Neural cell (in vitro differentiated cells): ENCODE results near the gene GRIN2C. TPM values are rescaled to one million over a fixed set of nuclear protein-coding genes. Genes with fewer than 3 reads are reported as not detected.

ENCODE experiments used
- H2AFZ ChIP-seq: fragments of 200-600, 300-800 bp; sonication (generic), shearing (Covaris generic); 2 replicates; pipeline ENCODE4 v1.6.0; 2014; ENCODE audit warnings: low read depth, mild to moderate bottlenecking, antibody characterized with exemption, low read length, moderate library complexity
- H3F3A ChIP-seq: fragments of 200-600 bp; shearing (Covaris generic); 2 replicates; pipeline ENCODE4 v1.6.1; 2016; ENCODE audit warnings: mild to moderate bottlenecking, moderate library complexity, mixed read lengths, antibody characterized with exemption, low read length; ENCODE audit not compliant: insufficient read depth, poor library complexity, severe bottlenecking
- H3K27ac ChIP-seq: fragments of 200-600, 300-800 bp; sonication (generic), shearing (Covaris generic); 2 replicates; pipeline ENCODE4 v1.5.1; 2014; ENCODE audit warnings: mild to moderate bottlenecking, low read length, moderate library complexity
- H3K27me3 ChIP-seq: fragments of 300-800, 200-600 bp; sonication (generic), shearing (Covaris generic); 2 replicates; pipeline ENCODE4 v1.6.0; 2014; ENCODE audit warnings: mild to moderate bottlenecking, low read depth, low read length, moderate library complexity; ENCODE audit not compliant: insufficient read depth
- H3K36me3 ChIP-seq: fragments of 300-800, 200-600 bp; sonication (generic), shearing (Covaris generic); 2 replicates; pipeline ENCODE4 v1.5.1; 2014; ENCODE audit warnings: mild to moderate bottlenecking, antibody characterized with exemption, low read length, moderate library complexity; ENCODE audit not compliant: insufficient read depth
- H3K4me2 ChIP-seq: fragments of 300-800, 200-600 bp; sonication (generic), shearing (Covaris generic); 2 replicates; pipeline ENCODE4 v1.6.0; 2014; ENCODE audit warnings: mild to moderate bottlenecking, low read length
- H3K4me3 ChIP-seq: fragments of 300-800, 200-600 bp; sonication (generic), shearing (Covaris generic); 2 replicates; pipeline ENCODE4 v1.5.1; 2014; ENCODE audit warnings: mild to moderate bottlenecking, low read length, moderate library complexity
- H3K79me2 ChIP-seq: fragments of 200-600 bp; shearing (Covaris generic); replicated peaks from 2 replicates; pipeline ENCODE4 v1.6.0; 2014; ENCODE audit warnings: mild to moderate bottlenecking, low read length, moderate library complexity; ENCODE audit not compliant: insufficient read depth
- H3K9ac ChIP-seq: fragments of 300-800, 200-600 bp; sonication (generic), shearing (Covaris generic); 2 replicates; pipeline ENCODE4 v1.6.1; 2016; ENCODE audit warnings: mild to moderate bottlenecking, low read length, mixed read lengths
- H3K9me2 ChIP-seq: fragments of 200-600 bp; shearing (Covaris generic); 2 replicates; pipeline ENCODE4 v1.6.1; 2016; ENCODE audit warnings: mild to moderate bottlenecking, low read length, mixed read lengths; ENCODE audit not compliant: insufficient read depth
- H3K9me3 ChIP-seq: fragments of 200-600, 300-800 bp; sonication (generic), shearing (Covaris generic); 2 replicates; pipeline ENCODE4 v1.6.1; 2016; ENCODE audit warnings: mild to moderate bottlenecking, mixed run types, low read length, moderate library complexity, mixed read lengths
- H4K20me1 ChIP-seq: fragments of 200-600 bp; shearing (Covaris generic); 2 replicates; pipeline ENCODE4 v1.6.1; 2016; ENCODE audit warnings: mild to moderate bottlenecking, mixed run types; ENCODE audit not compliant: insufficient read depth
- EP300 ChIP-seq: fragments of 450-650 bp; conservative IDR thresholded peaks from 2 replicates; pipeline ENCODE4 v1.6.1; 2014; ENCODE audit warnings: antibody characterized with exemption, mild to moderate bottlenecking, moderate library complexity; ENCODE audit not compliant: poor library complexity, severe bottlenecking
- EZH2 ChIP-seq: fragments of 200-600, 300-800 bp; shearing (Covaris generic), sonication (generic); IDR thresholded peaks from 2 replicates; pipeline ENCODE4 v1.6.1; 2014; ENCODE audit warnings: antibody characterized with exemption, low read length, borderline replicate concordance, mild to moderate bottlenecking; ENCODE audit not compliant: insufficient read depth, poor library complexity, severe bottlenecking
- MXI1 ChIP-seq: fragments of 450-650 bp; conservative IDR thresholded peaks from 2 replicates; pipeline ENCODE4 v1.6.1; 2014; ENCODE audit warnings: antibody characterized with exemption, mild to moderate bottlenecking; ENCODE audit not compliant: poor library complexity, severe bottlenecking
- POLR2AphosphoS5 ChIP-seq: IDR thresholded peaks from 2 replicates; pipeline ENCODE4 v1.6.1; 2012
- RAD21 ChIP-seq: fragments of 450-650 bp; conservative IDR thresholded peaks from 2 replicates; pipeline ENCODE4 v1.6.1; 2014; ENCODE audit warnings: antibody characterized with exemption, mild to moderate bottlenecking, moderate library complexity
- REST ChIP-seq: IDR thresholded peaks from 2 replicates; pipeline ENCODE4 v1.6.1; 2012; ENCODE audit warnings: borderline replicate concordance
- SMC3 ChIP-seq: fragments of 450-650 bp; conservative IDR thresholded peaks from 2 replicates; pipeline ENCODE4 v1.6.1; 2014; ENCODE audit warnings: antibody characterized with exemption, mild to moderate bottlenecking, moderate library complexity; ENCODE audit not compliant: poor library complexity
- TAF1 ChIP-seq: IDR thresholded peaks from 2 replicates; pipeline ENCODE4 v1.6.1; 2012; ENCODE audit warnings: low read depth
- polyA plus RNA-seq: library from polyadenylated mRNA; depleted of rRNA; stranded (reverse); fragments of >200 nt; gene quantifications from 2 replicates; pipeline ENCODE4 v1.2.3, GENCODE V29; 2014
- TF ChIP-seq, protein P1 (sequence below): fragments of 450-650 bp; IDR thresholded peaks from 2 replicates; pipeline ENCODE4 v1.5.1; 2014; ENCODE audit warnings: antibody characterized with exemption, mild to moderate bottlenecking, moderate library complexity; ENCODE audit not compliant: poor library complexity, severe bottlenecking

GRIN2C gene
- polyA plus RNA-seq, 1 donor from 2014 or later, result 0.04 TPM

DNA sequence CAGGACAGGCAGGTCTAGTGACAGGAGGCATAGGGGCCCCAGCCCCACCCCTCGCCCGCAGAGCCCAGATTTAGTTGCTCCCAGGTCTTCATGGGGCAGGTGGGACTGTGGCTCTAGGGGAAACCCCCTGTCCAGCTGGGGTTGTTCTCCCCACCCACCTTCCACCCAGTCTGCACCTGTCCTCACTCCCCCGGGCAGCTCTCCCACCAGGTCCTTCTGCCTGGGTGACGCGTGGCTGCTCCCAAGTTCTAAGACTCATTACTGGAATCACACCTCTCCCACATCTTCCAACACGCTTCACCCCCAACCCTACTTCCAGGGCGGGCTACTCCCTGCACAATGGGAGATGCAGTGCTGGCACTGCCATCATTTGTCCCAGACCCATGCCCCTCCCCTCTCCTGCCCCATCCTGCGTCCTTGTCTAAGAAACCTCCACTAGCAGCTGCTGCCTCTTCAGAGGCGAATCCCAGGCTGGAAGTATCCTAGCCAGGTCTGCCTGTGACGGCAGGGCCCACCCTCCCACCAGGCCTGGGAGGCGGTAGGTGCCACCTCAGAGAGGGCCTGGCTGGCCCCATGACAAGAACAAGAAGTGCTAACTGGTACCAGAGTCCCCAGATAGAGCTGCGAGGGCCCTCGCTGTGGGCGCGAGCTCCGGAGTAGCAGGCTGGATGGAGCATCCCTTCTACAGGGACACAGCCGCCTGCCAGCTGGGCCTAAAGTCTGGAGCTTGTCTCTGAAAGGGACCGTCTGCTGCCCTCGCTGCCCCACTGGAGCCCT lies 22.8 kb downstream of the GRIN2C start:
- Histone ChIP-seq H3K9me2 (no peaks in the 10 kb centered on the region), H3K27me3 (peaks cover 4% of the 10 kb centered on the region), H3F3A (no peaks in the 10 kb centered on the region), H3K9ac (no peak overlapping the region), H3K4me2 (no peak overlapping the region), H3K4me3 (no peak overlapping the region), H3K79me2 (no peaks in the 10 kb centered on the region), H3K36me3 (no peaks in the 10 kb centered on the region), H4K20me1 (no peaks in the 10 kb centered on the region), H2AFZ (no peak overlapping the region), H3K9me3 (no peaks in the 10 kb centered on the region), H3K27ac (no peak overlapping the region)
- TF ChIP-seq TAF1 (no peak), REST (no peak), EP300 (no peak), SMC3 (no peak), RAD21 (no peak), POLR2AphosphoS5 (no peak), MXI1 (no peak), EZH2 (no peak)
- TF ChIP-seq, protein P1, sequence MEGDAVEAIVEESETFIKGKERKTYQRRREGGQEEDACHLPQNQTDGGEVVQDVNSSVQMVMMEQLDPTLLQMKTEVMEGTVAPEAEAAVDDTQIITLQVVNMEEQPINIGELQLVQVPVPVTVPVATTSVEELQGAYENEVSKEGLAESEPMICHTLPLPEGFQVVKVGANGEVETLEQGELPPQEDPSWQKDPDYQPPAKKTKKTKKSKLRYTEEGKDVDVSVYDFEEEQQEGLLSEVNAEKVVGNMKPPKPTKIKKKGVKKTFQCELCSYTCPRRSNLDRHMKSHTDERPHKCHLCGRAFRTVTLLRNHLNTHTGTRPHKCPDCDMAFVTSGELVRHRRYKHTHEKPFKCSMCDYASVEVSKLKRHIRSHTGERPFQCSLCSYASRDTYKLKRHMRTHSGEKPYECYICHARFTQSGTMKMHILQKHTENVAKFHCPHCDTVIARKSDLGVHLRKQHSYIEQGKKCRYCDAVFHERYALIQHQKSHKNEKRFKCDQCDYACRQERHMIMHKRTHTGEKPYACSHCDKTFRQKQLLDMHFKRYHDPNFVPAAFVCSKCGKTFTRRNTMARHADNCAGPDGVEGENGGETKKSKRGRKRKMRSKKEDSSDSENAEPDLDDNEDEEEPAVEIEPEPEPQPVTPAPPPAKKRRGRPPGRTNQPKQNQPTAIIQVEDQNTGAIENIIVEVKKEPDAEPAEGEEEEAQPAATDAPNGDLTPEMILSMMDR, result no peak

DNA sequence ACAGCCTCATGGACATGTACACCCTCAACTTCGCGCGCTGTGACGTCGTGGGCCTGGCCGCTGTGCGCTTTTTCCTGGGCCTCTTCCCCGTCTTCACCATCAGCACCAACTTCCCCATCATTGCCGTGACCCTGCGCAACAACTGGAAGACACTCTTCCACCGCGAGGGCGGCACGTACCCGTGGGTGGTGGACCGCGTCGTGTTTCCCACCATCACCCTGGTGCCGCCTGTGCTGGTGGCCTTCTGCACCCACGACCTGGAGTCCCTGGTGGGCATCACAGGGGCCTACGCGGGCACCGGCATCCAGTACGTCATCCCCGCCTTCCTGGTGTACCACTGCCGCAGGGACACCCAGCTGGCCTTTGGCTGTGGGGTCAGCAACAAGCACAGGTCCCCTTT lies 23.5 kb downstream of the GRIN2C start:
- no peaks in the 10 kb centered on the region for H3K36me3 ChIP-seq
- no peak overlapping the region for H3K9ac ChIP-seq
- H3K4me2 ChIP-seq, result no peak overlapping the region
- no peak overlapping the region for H3K4me3 ChIP-seq
- H4K20me1 ChIP-seq, result no peaks in the 10 kb centered on the region
- no peak overlapping the region for H2AFZ ChIP-seq
- no peaks in the 10 kb centered on the region for H3K79me2 ChIP-seq
- no peaks in the 10 kb centered on the region for H3K27me3 ChIP-seq
- H3K9me3 ChIP-seq, result no peaks in the 10 kb centered on the region
- no peaks in the 10 kb centered on the region for H3K9me2 ChIP-seq
- TF ChIP-seq, protein P1, result no peak
- TF ChIP-seq POLR2AphosphoS5 (no peak), EZH2 (no peak), TAF1 (no peak), EP300 (no peak), SMC3 (no peak), REST (no peak), RAD21 (no peak), MXI1 (no peak)
- H3F3A ChIP-seq, result no peaks in the 10 kb centered on the region
- H3K27ac ChIP-seq, result no peak overlapping the region
